Measurements from ENCODE around the gene ATP13A1.

ATP13A1 gene

GRCh38 chr19:19643158-19644053 is 20.1 kb downstream of the ATP13A1 start, which contains the start of gene GMIP:
TSS of gene GMIP (minus strand) at chr19:19643657. CDS start at chr19:19643529, 128 bp downstream.
- Histone ChIP-seq H3K36me3 (ENCODE audit: low read depth) (peaks cover 22% of the 10 kb centered on the region), H3K27me3 (ENCODE audit: insufficient read depth, poor library complexity, severe bottlenecking) (no peaks in the 10 kb centered on the region), H3K9me3 (ENCODE audit: severe bottlenecking) (no peaks in the 10 kb centered on the region), H3K27ac (ENCODE audit: poor library complexity, severe bottlenecking) (peak within 1 kb of the TSS; percentile 43), H3K4me1 (ENCODE audit: insufficient read depth, poor library complexity, severe bottlenecking) (no peaks in the 10 kb centered on the region), H3K4me3 (ENCODE audit: severe bottlenecking) (peak within 1 kb of the TSS; percentile 59)
- ATAC-seq (ENCODE audit: low read depth) = peak; percentile 84
- TF ChIP-seq CTCF (IDR thresholded peaks at IDR 0.05; ENCODE audit: poor library complexity, severe bottlenecking) = peak; percentile 88
- DNase-seq (ENCODE audit: low spot score) = no peak

GRCh38 chr19:19642506-19643157 is 20.8 kb downstream of the ATP13A1 start:
- Histone ChIP-seq H3K4me1 (ENCODE audit: insufficient read depth, poor library complexity, severe bottlenecking) (no peaks in the 10 kb centered on the region), H3K27me3 (ENCODE audit: insufficient read depth, poor library complexity, severe bottlenecking) (no peaks in the 10 kb centered on the region), H3K36me3 (ENCODE audit: low read depth) (peaks cover 14% of the 10 kb centered on the region), H3K27ac (ENCODE audit: poor library complexity, severe bottlenecking) (peak overlapping the region; percentile 43), H3K9me3 (ENCODE audit: severe bottlenecking) (no peaks in the 10 kb centered on the region), H3K4me3 (ENCODE audit: severe bottlenecking) (peak overlapping the region; percentile 59)
- DNase-seq (ENCODE audit: low spot score) (no peak), ATAC-seq (ENCODE audit: low read depth) (peak; percentile 7)
- TF ChIP-seq CTCF (IDR thresholded peaks at IDR 0.05; ENCODE audit: poor library complexity, severe bottlenecking) = no peak

DNA sequence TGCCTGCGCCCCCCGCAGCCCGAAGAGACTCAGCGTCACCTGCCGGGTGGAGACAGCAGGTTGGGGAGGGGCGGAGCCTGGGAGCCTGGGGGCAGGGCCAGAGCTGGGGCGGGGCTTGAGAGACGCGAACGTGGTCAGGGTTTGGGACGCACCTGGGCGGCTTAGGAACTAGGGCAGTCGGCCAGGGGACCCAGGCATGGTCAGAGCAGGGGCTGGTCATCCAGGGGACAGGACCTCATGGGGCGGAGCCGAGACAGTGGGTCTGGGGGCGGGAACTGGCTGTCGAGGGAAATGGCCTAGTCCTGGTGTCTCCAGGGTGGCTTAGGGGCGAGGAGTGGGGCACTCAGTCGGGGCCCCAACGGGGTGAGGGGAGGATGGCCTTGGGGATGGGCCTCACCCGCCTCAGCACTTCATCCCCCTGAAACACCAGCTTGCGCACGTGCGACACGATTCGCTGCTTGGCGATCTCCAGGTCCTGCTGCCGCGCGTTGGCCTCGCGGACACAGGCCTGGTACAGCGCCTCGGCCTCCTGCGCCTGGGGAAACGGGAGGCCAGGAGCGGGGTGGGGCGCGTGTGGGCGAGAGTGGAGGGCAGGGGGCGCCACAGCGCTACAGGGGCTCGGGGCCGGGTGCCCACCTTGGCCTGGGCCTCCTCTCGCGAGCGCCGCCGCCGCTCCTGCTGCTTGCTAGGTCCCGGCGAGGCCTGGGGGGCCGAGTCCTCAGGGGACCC is 25.8 kb downstream of the ATP13A1 start:
- peaks cover 9% of the 10 kb centered on the region for H3K36me3 ChIP-seq (ENCODE audit: low read depth)
- H3K4me3 ChIP-seq (ENCODE audit: severe bottlenecking) = no peak overlapping the region
- ATAC-seq (ENCODE audit: low read depth) = no peak
- H3K9me3 ChIP-seq (ENCODE audit: severe bottlenecking) = no peaks in the 10 kb centered on the region
- DNase-seq (ENCODE audit: low spot score) = no peak
- H3K4me1 ChIP-seq (ENCODE audit: insufficient read depth, poor library complexity, severe bottlenecking) = no peaks in the 10 kb centered on the region
- no peaks in the 10 kb centered on the region for H3K27me3 ChIP-seq (ENCODE audit: insufficient read depth, poor library complexity, severe bottlenecking)
- no peak overlapping the region for H3K27ac ChIP-seq (ENCODE audit: poor library complexity, severe bottlenecking)
- no peak for TF ChIP-seq CTCF (IDR thresholded peaks at IDR 0.05; ENCODE audit: poor library complexity, severe bottlenecking)

DNA sequence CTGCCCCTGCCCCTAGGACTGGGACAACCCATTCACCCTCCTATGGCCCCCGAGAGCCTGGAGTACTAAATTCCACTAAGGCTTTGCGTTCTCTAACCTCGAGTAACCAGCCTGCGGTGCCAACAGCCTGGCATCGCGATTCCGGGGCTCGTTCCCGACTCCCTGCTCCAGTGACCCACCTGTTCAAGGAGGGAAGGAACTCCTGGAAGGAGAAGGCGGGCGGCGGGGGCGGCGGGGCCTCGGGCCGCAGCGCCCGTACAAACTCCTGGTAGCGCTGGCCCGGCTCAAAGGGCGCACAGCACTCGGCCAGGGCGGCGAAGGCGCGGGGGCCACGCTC is 26.3 kb downstream of the ATP13A1 start:
- Histone ChIP-seq H3K4me1 (ENCODE audit: insufficient read depth, poor library complexity, severe bottlenecking) (no peaks in the 10 kb centered on the region), H3K27me3 (ENCODE audit: insufficient read depth, poor library complexity, severe bottlenecking) (no peaks in the 10 kb centered on the region), H3K27ac (ENCODE audit: poor library complexity, severe bottlenecking) (no peak overlapping the region), H3K9me3 (ENCODE audit: severe bottlenecking) (no peaks in the 10 kb centered on the region), H3K36me3 (ENCODE audit: low read depth) (peaks cover 9% of the 10 kb centered on the region), H3K4me3 (ENCODE audit: severe bottlenecking) (no peak overlapping the region)
- no peak for TF ChIP-seq CTCF (IDR thresholded peaks at IDR 0.05; ENCODE audit: poor library complexity, severe bottlenecking)
- DNase-seq (ENCODE audit: low spot score) (no peak), ATAC-seq (ENCODE audit: low read depth) (no peak)

All from RWPE2 (cell line).